Endodermal cell (in vitro differentiated cells): Measurements from ENCODE around the gene NSG2. TPM values are rescaled to one million over a fixed set of nuclear protein-coding genes. Genes with fewer than 3 reads are reported as not detected.

Experiments used
- DNase-seq: peaks from one replicate; pipeline ENCODE4 v3.0.0-alpha.2; 2017
- H3K27ac ChIP-seq: 2 replicates; pipeline ENCODE4 v1.5.1; 2013; ENCODE audit warnings: mild to moderate bottlenecking, low read depth, low read length, moderate library complexity
- H3K27me3 ChIP-seq: 2 replicates; pipeline ENCODE4 v1.6.1; 2013; ENCODE audit warnings: mild to moderate bottlenecking, low read length, moderate library complexity; ENCODE audit not compliant: insufficient read depth, control insufficient read depth, poor library complexity, severe bottlenecking
- H3K36me3 ChIP-seq: 2 replicates; pipeline ENCODE4 v1.7.0; 2013; ENCODE audit warnings: mild to moderate bottlenecking, low read length, moderate library complexity; ENCODE audit not compliant: control insufficient read depth, insufficient read depth
- H3K4me1 ChIP-seq: one replicate; pipeline ENCODE4 v1.7.0; 2013; ENCODE audit warnings: low read length; ENCODE audit not compliant: control insufficient read depth, insufficient read depth
- H3K4me3 ChIP-seq: 2 replicates; pipeline ENCODE4 v1.5.1; 2013; ENCODE audit warnings: mild to moderate bottlenecking, low read length, moderate library complexity
- H3K9ac ChIP-seq: 2 replicates; pipeline ENCODE4 v1.6.1; 2013; ENCODE audit warnings: mild to moderate bottlenecking, low read length, moderate library complexity; ENCODE audit not compliant: poor library complexity, severe bottlenecking; ENCODE audit errors: extremely low read depth
- H3K9me3 ChIP-seq: 2 replicates; pipeline ENCODE4 v1.6.1; 2013; ENCODE audit warnings: mild to moderate bottlenecking, low read length, moderate library complexity; ENCODE audit not compliant: control insufficient read depth
- H3K27ac Mint-ChIP-seq: 2 replicates; pipeline ENCODE4 v1.8.0; 2020; ENCODE audit warnings: mixed read lengths
- H3K27me3 Mint-ChIP-seq: 2 replicates; pipeline ENCODE4 v1.8.0; 2021; ENCODE audit warnings: mild to moderate bottlenecking, mixed read lengths; ENCODE audit not compliant: insufficient read depth
- H3K36me3 Mint-ChIP-seq: 2 replicates; pipeline ENCODE4 v1.8.0; 2020; ENCODE audit warnings: low read depth, mixed read lengths
- H3K4me1 Mint-ChIP-seq: 2 replicates; pipeline ENCODE4 v1.8.0; 2020; ENCODE audit warnings: mixed read lengths
- H3K4me3 Mint-ChIP-seq: 2 replicates; pipeline ENCODE4 v1.8.0; 2020; ENCODE audit warnings: mild to moderate bottlenecking, moderate library complexity, mixed read lengths
- H3K9me3 Mint-ChIP-seq: 2 replicates; pipeline ENCODE4 v1.8.0; 2020; ENCODE audit warnings: mild to moderate bottlenecking, mixed read lengths
- CTCF ChIP-seq: fragments of 200-600 bp; sonication (generic); conservative IDR thresholded peaks from 2 replicates; pipeline ENCODE4 v1.5.0; 2021; ENCODE audit warnings: antibody characterized with exemption, mild to moderate bottlenecking
- WGBS, 2 experiments: methylation state at CpG; one replicate each; pipeline versions ENCODE4 v1.1.5 to v1.1.7; 2013; ENCODE audit warnings: missing lambda C conversion rate in 2 of 2, mixed read lengths in 1 of 2; ENCODE audit not compliant: insufficient coverage in 1 of 2, insufficient read length in 1 of 2; 5-methylcytosine and 5-hydroxymethylcytosine counted together
- total RNA-seq, 2 donors: library from RNA; stranded (reverse); fragmentation: NEBNext Ultra II Directional in 1 of 2; extraction: Animal tissue kit (Norgen Biotek cat#: 25700) in 1 of 2; gene quantifications; 2 replicates in 1 of 2; 3 replicates in 1 of 2; pipeline ENCODE4 v1.2.1, GENCODE V29; 2021

The NSG2 gene
- total RNA-seq, 2 donors from 2014 or later, result not detected

- H3K9me3 Mint-ChIP-seq, result no peaks in the 10 kb centered on the region
- H3K9ac ChIP-seq, result no peak overlapping the region
- no peaks in the 10 kb centered on the region for H3K9me3 ChIP-seq
- peaks cover 18% of the 10 kb centered on the region for H3K4me1 Mint-ChIP-seq
- no peak overlapping the region for H3K4me3 ChIP-seq
- H3K27ac ChIP-seq, result no peak overlapping the region
- no peak for TF ChIP-seq CTCF
- WGBS, 2 experiments, result 92 to 96% methylated on average over 3 to 6 of the region's 6 CpGs
- no peak overlapping the region for H3K4me3 Mint-ChIP-seq
- H3K36me3 Mint-ChIP-seq, result no peaks in the 10 kb centered on the region
- H3K36me3 ChIP-seq, result no peaks in the 10 kb centered on the region
- H3K4me1 ChIP-seq, result no peaks in the 10 kb centered on the region
- DNase-seq, result no peak
- H3K27ac Mint-ChIP-seq, result no peak overlapping the region
- peaks cover 29% of the 10 kb centered on the region for H3K27me3 ChIP-seq
- peaks cover 47% of the 10 kb centered on the region for H3K27me3 Mint-ChIP-seq
These were observed 95.9 kb downstream of the NSG2 start for GRCh38 chr5:174141398-174141797.

- no peak for TF ChIP-seq CTCF
- peaks cover 73% of the 10 kb centered on the region for H3K27me3 Mint-ChIP-seq
- H3K27ac Mint-ChIP-seq, result no peak overlapping the region
These were observed 99.6 kb downstream of the NSG2 start for GRCh38 chr5:174145091-174145490.

GRCh38 chr5:174145821-174146220 lies 100.3 kb downstream of the NSG2 start:
- Histone ChIP-seq H3K4me1 (no peaks in the 10 kb centered on the region), H3K9me3 (no peaks in the 10 kb centered on the region), H3K27me3 (peaks cover 46% of the 10 kb centered on the region), H3K36me3 (no peaks in the 10 kb centered on the region), H3K4me3 (no peak overlapping the region), H3K9ac (no peak overlapping the region), H3K27ac (peak overlapping the region; percentile 67)
- DNase-seq, result peak; percentile 66
- peaks cover 30% of the 10 kb centered on the region for H3K4me1 Mint-ChIP-seq
- no peaks in the 10 kb centered on the region for H3K36me3 Mint-ChIP-seq
- 42 to 74% methylated on average over 3 to 4 of the region's 5 CpGs for WGBS, 2 experiments
- H3K4me3 Mint-ChIP-seq, result no peak overlapping the region
- peaks cover 78% of the 10 kb centered on the region for H3K27me3 Mint-ChIP-seq
- no peak for TF ChIP-seq CTCF
- no peaks in the 10 kb centered on the region for H3K9me3 Mint-ChIP-seq
- no peak overlapping the region for H3K27ac Mint-ChIP-seq

More at GRCh38 chr5:174145091-174145490, 99.6 kb downstream of the NSG2 start:
- 90% methylated on average over 2 of the region's 2 CpGs; no CpG with 5 or more reads in 1 of the 2 experiments for whole genome bisulfite sequencing, 2 experiments
- H3K9me3 ChIP-seq, result no peaks in the 10 kb centered on the region
- peaks cover 46% of the 10 kb centered on the region for H3K27me3 ChIP-seq
- H3K36me3 ChIP-seq, result no peaks in the 10 kb centered on the region
- peak overlapping the region; percentile 67 for H3K27ac ChIP-seq
- no peak overlapping the region for H3K4me3 ChIP-seq
- no peaks in the 10 kb centered on the region for H3K4me1 ChIP-seq
- Mint-ChIP-seq H3K4me1 (peaks cover 34% of the 10 kb centered on the region), H3K4me3 (no peak overlapping the region), H3K36me3 (no peaks in the 10 kb centered on the region), H3K9me3 (no peaks in the 10 kb centered on the region)
- no peak overlapping the region for H3K9ac ChIP-seq
- no peak for DNase-seq
